Gastrocnemius medialis (tissue), 4 donors: ENCODE results near the gene RAB39A.

Experiments used
- CTCF ChIP-seq, 5 experiments: fragments of 450-650 bp in 3 of 5; fragments of 200-600 bp in 2 of 5; sonication (generic) in 2 of 5; IDR thresholded peaks in 4 of 5; conservative IDR thresholded peaks in 1 of 5; 1 replicate in 4 of 5; 2 replicates in 1 of 5; pipeline ENCODE4 v1.5.1; 2016 to 2019; ENCODE audit warnings: antibody characterized with exemption in 5 of 5, mild to moderate bottlenecking in 3 of 5, moderate library complexity in 3 of 5
- POLR2A ChIP-seq, 2 donors: fragments of 450-650 bp; IDR thresholded peaks; one replicate each; pipeline ENCODE4 v1.6.1; 2017; ENCODE audit warnings: antibody characterized with exemption in 2 of 2, mild to moderate bottlenecking in 2 of 2, moderate library complexity in 2 of 2

GRCh38 chr11:107947904-107948303 is 19.7 kb downstream of the RAB39A start:
- TF ChIP-seq CTCF (IDR thresholded peaks at IDR 0.05 in 4 of 5, conservative IDR thresholded peaks at IDR 0.05 in 1 of 5) = no peak
- no peak for TF ChIP-seq POLR2A (IDR thresholded peaks at IDR 0.05)
